GM13977 (cell line): ENCODE data around the gene MEN1.

Source experiments
- DNase-seq: peaks from one replicate; pipeline ENCODE4 v3.0.0; 2012; ENCODE audit warnings: low spot score
- CTCF ChIP-seq: IDR thresholded peaks from 2 replicates; pipeline ENCODE4 v1.5.1; 2012; ENCODE audit warnings: mild to moderate bottlenecking, control low read depth; ENCODE audit not compliant: insufficient read depth; ENCODE audit errors: extremely low read depth, missing control alignments
- in situ Hi-C: fragments of 300-500 bp; cut with MboI; formaldehyde crosslinking; loops from one replicate; pipeline ENCODE4 v1.12.0; 2022; ENCODE audit warnings: low sequenced_read_pairs, low pct_unique_long_range_greater_than_20kb, mixed read lengths, inconsistent platforms; ENCODE audit not compliant: unreplicated experiment

The MEN1 gene

GRCh38 chr11:64834723-64835615, 24.6 kb upstream of the MEN1 start:
- DNase-seq: no peak
- TF ChIP-seq CTCF: no peak
- in situ Hi-C loops: no loop called here

DNA sequence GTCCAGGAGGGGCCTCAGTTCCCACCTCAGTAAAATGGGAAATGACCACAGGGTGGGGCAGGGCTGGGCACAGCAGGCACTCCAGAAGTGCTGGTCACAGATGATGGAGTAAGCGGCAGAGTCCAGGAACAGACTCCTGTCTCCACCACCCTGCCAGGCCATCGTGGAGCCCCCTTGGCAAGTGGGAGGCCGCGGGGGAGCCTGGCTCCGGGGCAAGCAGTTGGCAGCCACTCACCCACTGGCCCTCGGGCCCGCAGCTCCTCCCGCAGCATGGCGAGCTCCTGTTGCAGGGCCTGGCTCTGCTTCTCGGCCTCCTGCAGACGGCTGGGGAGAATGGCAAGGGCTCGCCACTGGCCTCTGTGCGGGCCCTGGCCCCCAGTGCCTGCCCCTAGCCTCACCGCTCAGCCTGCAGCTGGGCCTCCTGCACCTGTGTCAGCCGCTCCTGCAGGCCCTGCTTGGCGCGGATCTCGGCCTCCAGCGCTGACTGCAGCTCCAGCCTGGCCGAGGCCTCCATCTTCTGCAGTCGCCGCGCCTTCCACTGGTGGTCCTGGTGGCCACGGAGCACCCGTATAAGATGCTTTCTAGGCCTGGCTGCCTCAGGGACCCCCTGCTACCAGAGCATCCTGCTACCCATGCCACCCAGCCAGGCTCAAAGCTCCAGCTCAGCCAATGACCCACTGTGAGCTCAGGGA, 23.8 kb upstream of the MEN1 start:
- no peak for TF ChIP-seq CTCF
- in situ Hi-C loops: no loop called here

DNA sequence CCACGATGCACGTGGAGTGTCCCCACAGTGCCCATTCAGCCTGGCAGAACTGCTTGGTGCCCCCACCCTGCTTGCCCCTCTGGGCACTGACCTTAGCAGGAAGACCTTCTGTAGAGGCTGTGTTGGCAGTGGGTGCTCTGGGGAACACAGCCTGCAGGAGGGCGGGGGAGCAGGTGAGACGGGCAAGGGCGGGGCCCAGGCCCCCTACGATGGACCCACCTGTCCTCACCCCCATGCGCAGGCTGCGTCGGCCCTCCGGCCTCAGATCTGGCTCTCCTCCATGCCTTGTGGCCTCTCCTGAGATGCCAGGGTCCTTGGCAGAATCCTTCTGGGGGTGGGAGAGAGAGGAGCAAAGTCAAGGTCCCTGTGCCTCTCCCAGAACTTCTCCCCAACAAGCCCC, 23.2 kb upstream of the MEN1 start:
- no peak for TF ChIP-seq CTCF
- in situ Hi-C loops: no loop called here
- DNase-seq: no peak

More for the DNA sequence above, 23.8 kb upstream of the MEN1 start:
- DNase-seq: no peak

GRCh38 chr11:64833198-64833502, 22.8 kb upstream of the MEN1 start:
- in situ Hi-C loops: no loop called here
- no peak for TF ChIP-seq CTCF

GRCh38 chr11:64832467-64833197, 22.3 kb upstream of the MEN1 start:
- in situ Hi-C loops: no loop called here
- TF ChIP-seq CTCF: no peak
- DNase-seq: no peak

More at GRCh38 chr11:64833198-64833502, 22.8 kb upstream of the MEN1 start:
- no peak for DNase-seq

GRCh38 chr11:64831411-64831891, 21.1 kb upstream of the MEN1 start:
- no peak for DNase-seq
- in situ Hi-C loops: no loop called here

More at GRCh38 chr11:64831411-64831891, 21.1 kb upstream of the MEN1 start:
- TF ChIP-seq CTCF: no peak
